GM23338 (cell line): ENCODE data around the gene TBATA. TPM values are rescaled to one million over a fixed set of nuclear protein-coding genes. Genes with fewer than 3 reads are reported as not detected.

Experiments
- ATAC-seq: fragments of 200-7000 bp; cut with Tn5 transposase; 3 replicates; pipeline ENCODE4 v1.9.1; 2020
- DNase-seq: peaks from one replicate; pipeline ENCODE4 v3.0.0-alpha.2; 2015; ENCODE audit warnings: low spot score
- H2AFZ ChIP-seq: fragments of 200-600 bp; sonication (generic); 2 replicates; pipeline ENCODE4 v1.8.0; 2016; ENCODE audit warnings: antibody characterized with exemption, mild to moderate bottlenecking, moderate library complexity
- H3F3A ChIP-seq: fragments of 200-600 bp; sonication (generic); replicated peaks from 2 replicates; pipeline ENCODE4 v1.8.0; 2017; ENCODE audit warnings: antibody characterized with exemption, mixed run types, low read depth
- H3K27ac ChIP-seq: fragments of 200-600 bp; sonication (generic); 2 replicates; pipeline ENCODE4 v1.6.1; 2016; ENCODE audit warnings: low read depth
- H3K27me3 ChIP-seq: fragments of 200-600 bp; sonication (generic); 2 replicates; pipeline ENCODE4 v1.8.0; 2016; ENCODE audit warnings: mild to moderate bottlenecking, mixed run types, moderate library complexity; ENCODE audit not compliant: insufficient read depth
- H3K36me3 ChIP-seq: fragments of 200-600 bp; sonication (generic); 2 replicates; pipeline ENCODE4 v1.8.0; 2016; ENCODE audit warnings: mild to moderate bottlenecking; ENCODE audit not compliant: insufficient read depth
- H3K4me1 ChIP-seq: fragments of 200-600 bp; sonication (generic); 2 replicates; pipeline ENCODE4 v1.8.0; 2016; ENCODE audit warnings: mild to moderate bottlenecking, moderate library complexity; ENCODE audit not compliant: insufficient read depth
- H3K4me2 ChIP-seq: fragments of 200-600 bp; sonication (generic); 2 replicates; pipeline ENCODE4 v1.7.1; 2017; ENCODE audit warnings: mixed run types
- H3K4me3 ChIP-seq: fragments of 200-600 bp; sonication (generic); 2 replicates; pipeline ENCODE4 v1.6.1; 2016; ENCODE audit warnings: mixed run types
- H3K79me2 ChIP-seq: fragments of 200-600 bp; sonication (generic); replicated peaks from 2 replicates; pipeline ENCODE4 v1.8.0; 2017; ENCODE audit warnings: mild to moderate bottlenecking; ENCODE audit not compliant: insufficient read depth
- H3K9me2 ChIP-seq: fragments of 200-600 bp; sonication (generic); 2 replicates; pipeline ENCODE4 v1.8.0; 2017; ENCODE audit not compliant: insufficient read depth
- H4K20me1 ChIP-seq: fragments of 200-600 bp; sonication (generic); replicated peaks from 2 replicates; pipeline ENCODE4 v1.8.0; 2017; ENCODE audit warnings: mild to moderate bottlenecking; ENCODE audit not compliant: insufficient read depth
- H3K27ac Mint-ChIP-seq: 2 replicates; pipeline ENCODE4 v1.8.0; 2020; ENCODE audit warnings: inconsistent platforms, mild to moderate bottlenecking, moderate library complexity, mixed read lengths
- H3K27me3 Mint-ChIP-seq: 3 replicates; pipeline ENCODE4 v1.8.0; 2022; ENCODE audit warnings: low read depth, mild to moderate bottlenecking, moderate library complexity, mixed read lengths, inconsistent platforms; ENCODE audit not compliant: insufficient read depth, poor library complexity
- H3K36me3 Mint-ChIP-seq: 3 replicates; pipeline ENCODE4 v1.8.0; 2021; ENCODE audit warnings: low read depth, mild to moderate bottlenecking, inconsistent platforms, moderate library complexity, mixed read lengths
- H3K4me1 Mint-ChIP-seq: 3 replicates; pipeline ENCODE4 v1.8.0; 2020; ENCODE audit warnings: mild to moderate bottlenecking, inconsistent platforms, mixed read lengths
- H3K4me3 Mint-ChIP-seq: 3 replicates; pipeline ENCODE4 v1.8.0; 2021; ENCODE audit warnings: moderate library complexity, mild to moderate bottlenecking, inconsistent platforms, mixed read lengths
- H3K9me3 Mint-ChIP-seq: 3 replicates; pipeline ENCODE4 v1.8.0; 2020; ENCODE audit warnings: moderate library complexity, mild to moderate bottlenecking, inconsistent platforms, mixed read lengths
- CREB1 ChIP-seq: fragments of 250-450 bp; sonication (Bioruptor Pico); IDR thresholded peaks from 2 replicates; pipeline ENCODE4 v1.5.0; 2020; ENCODE audit warnings: low read depth, mild to moderate bottlenecking, moderate library complexity
- EZH2 ChIP-seq: fragments of 200-600 bp; sonication (generic); IDR thresholded peaks from one replicate; pipeline ENCODE4 v1.8.0; 2017; ENCODE audit warnings: antibody characterized with exemption, mild to moderate bottlenecking, low read depth; ENCODE audit not compliant: unreplicated experiment
- EZH2phosphoT487 ChIP-seq: fragments of 200-600 bp; sonication (generic); IDR thresholded peaks from one replicate; pipeline ENCODE4 v1.8.1; 2018; ENCODE audit warnings: antibody characterized with exemption; ENCODE audit not compliant: unreplicated experiment
- JUNB ChIP-seq: IDR thresholded peaks from one replicate; pipeline ENCODE4 v1.6.1; 2016; ENCODE audit warnings: antibody characterized with exemption; ENCODE audit not compliant: unreplicated experiment
- NANOG ChIP-seq: IDR thresholded peaks from 2 replicates; pipeline ENCODE4 v1.6.1; 2016; ENCODE audit warnings: antibody characterized with exemption, borderline replicate concordance
- POLR2AphosphoS5 ChIP-seq: IDR thresholded peaks from 2 replicates; pipeline ENCODE4 v1.6.1; 2016; ENCODE audit warnings: antibody characterized with exemption, low read depth
- STAT1 ChIP-seq: IDR thresholded peaks from one replicate; pipeline ENCODE4 v1.6.1; 2016; ENCODE audit warnings: antibody characterized with exemption; ENCODE audit not compliant: unreplicated experiment
- ZNF114 ChIP-seq: fragments of 250-450 bp; sonication (Bioruptor Pico); IDR thresholded peaks from 2 replicates; pipeline ENCODE4 v1.5.0; 2020; ENCODE audit warnings: mild to moderate bottlenecking, moderate library complexity
- ZNF331 ChIP-seq: fragments of 250-450 bp; sonication (Bioruptor Pico); IDR thresholded peaks from 2 replicates; pipeline ENCODE4 v1.5.0; 2020; ENCODE audit warnings: low read depth, mild to moderate bottlenecking, moderate library complexity
- polyA plus RNA-seq: library from polyadenylated mRNA; unstranded; fragments of >200 nt; fragmentation: Nextera tagmentation; extraction: Ambion mirVana; gene quantifications from 2 replicates; pipeline ENCODE4 v1.2.1, GENCODE V29; 2016
- total RNA-seq: library from RNA; depleted of rRNA; stranded (reverse); fragments of >200 nt; shearing (Covaris generic); gene quantifications from 2 replicates; pipeline ENCODE4 v1.2.3, GENCODE V29; 2014
- TF ChIP-seq, protein P1 (sequence below): IDR thresholded peaks from one replicate; pipeline ENCODE4 v1.6.1; 2018; ENCODE audit warnings: antibody characterized with exemption; ENCODE audit not compliant: unreplicated experiment
- TF ChIP-seq, protein P2 (sequence below), 2 experiments: fragments of 200-600 bp in 1 of 2; sonication (generic) in 1 of 2; conservative IDR thresholded peaks; 2 replicates each; pipeline versions ENCODE4 v1.5.1 to v1.6.1; 2016 to 2017; ENCODE audit warnings: antibody characterized with exemption in 2 of 2, low read depth in 2 of 2, mild to moderate bottlenecking in 2 of 2, moderate library complexity in 1 of 2
- TF ChIP-seq, protein P3 (sequence below): IDR thresholded peaks from 2 replicates; pipeline ENCODE4 v1.6.1; 2016; ENCODE audit warnings: antibody characterized with exemption
- TF ChIP-seq, protein P4 (sequence below): fragments of 250-450 bp; sonication (Bioruptor Pico); IDR thresholded peaks from 2 replicates; pipeline ENCODE4 v1.5.0; 2020; ENCODE audit warnings: mild to moderate bottlenecking, moderate library complexity

TBATA gene
- total and polyA plus RNA-seq, 2 experiments from 2014 or later, result not detected

- Mint-ChIP-seq H3K4me1 (peaks cover 3% of the 10 kb centered on the region; the same call in 2 of the 3 replicates), H3K27me3 (no peaks in the 10 kb centered on the region), H3K9me3 (peaks cover 2% of the 10 kb centered on the region; the same call in 1 of the 3 replicates), H3K36me3 (peaks cover 3% of the 10 kb centered on the region; the same call in 1 of the 3 replicates), H3K27ac (no peak overlapping the region), H3K4me3 (no peak overlapping the region)
- Histone ChIP-seq H3K27ac (no peak overlapping the region), H2AFZ (no peak overlapping the region), H3K79me2 (no peaks in the 10 kb centered on the region), H4K20me1 (no peaks in the 10 kb centered on the region), H3K4me2 (no peak overlapping the region), H3K4me1 (no peaks in the 10 kb centered on the region), H3K27me3 (no peaks in the 10 kb centered on the region), H3K36me3 (no peaks in the 10 kb centered on the region), H3K4me3 (no peak overlapping the region), H3F3A (no peaks in the 10 kb centered on the region), H3K9me2 (no peaks in the 10 kb centered on the region)
- TF ChIP-seq, protein P1, sequence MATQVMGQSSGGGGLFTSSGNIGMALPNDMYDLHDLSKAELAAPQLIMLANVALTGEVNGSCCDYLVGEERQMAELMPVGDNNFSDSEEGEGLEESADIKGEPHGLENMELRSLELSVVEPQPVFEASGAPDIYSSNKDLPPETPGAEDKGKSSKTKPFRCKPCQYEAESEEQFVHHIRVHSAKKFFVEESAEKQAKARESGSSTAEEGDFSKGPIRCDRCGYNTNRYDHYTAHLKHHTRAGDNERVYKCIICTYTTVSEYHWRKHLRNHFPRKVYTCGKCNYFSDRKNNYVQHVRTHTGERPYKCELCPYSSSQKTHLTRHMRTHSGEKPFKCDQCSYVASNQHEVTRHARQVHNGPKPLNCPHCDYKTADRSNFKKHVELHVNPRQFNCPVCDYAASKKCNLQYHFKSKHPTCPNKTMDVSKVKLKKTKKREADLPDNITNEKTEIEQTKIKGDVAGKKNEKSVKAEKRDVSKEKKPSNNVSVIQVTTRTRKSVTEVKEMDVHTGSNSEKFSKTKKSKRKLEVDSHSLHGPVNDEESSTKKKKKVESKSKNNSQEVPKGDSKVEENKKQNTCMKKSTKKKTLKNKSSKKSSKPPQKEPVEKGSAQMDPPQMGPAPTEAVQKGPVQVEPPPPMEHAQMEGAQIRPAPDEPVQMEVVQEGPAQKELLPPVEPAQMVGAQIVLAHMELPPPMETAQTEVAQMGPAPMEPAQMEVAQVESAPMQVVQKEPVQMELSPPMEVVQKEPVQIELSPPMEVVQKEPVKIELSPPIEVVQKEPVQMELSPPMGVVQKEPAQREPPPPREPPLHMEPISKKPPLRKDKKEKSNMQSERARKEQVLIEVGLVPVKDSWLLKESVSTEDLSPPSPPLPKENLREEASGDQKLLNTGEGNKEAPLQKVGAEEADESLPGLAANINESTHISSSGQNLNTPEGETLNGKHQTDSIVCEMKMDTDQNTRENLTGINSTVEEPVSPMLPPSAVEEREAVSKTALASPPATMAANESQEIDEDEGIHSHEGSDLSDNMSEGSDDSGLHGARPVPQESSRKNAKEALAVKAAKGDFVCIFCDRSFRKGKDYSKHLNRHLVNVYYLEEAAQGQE, result no peak
- TF ChIP-seq NANOG (no peak), STAT1 (no peak), CREB1 (CRISPR knock-in tag) (no peak), EZH2phosphoT487 (no peak), JUNB (no peak), ZNF114 (CRISPR knock-in tag) (no peak), ZNF331 (no peak), POLR2AphosphoS5 (no peak), EZH2 (no peak)
- TF ChIP-seq, protein P2, sequence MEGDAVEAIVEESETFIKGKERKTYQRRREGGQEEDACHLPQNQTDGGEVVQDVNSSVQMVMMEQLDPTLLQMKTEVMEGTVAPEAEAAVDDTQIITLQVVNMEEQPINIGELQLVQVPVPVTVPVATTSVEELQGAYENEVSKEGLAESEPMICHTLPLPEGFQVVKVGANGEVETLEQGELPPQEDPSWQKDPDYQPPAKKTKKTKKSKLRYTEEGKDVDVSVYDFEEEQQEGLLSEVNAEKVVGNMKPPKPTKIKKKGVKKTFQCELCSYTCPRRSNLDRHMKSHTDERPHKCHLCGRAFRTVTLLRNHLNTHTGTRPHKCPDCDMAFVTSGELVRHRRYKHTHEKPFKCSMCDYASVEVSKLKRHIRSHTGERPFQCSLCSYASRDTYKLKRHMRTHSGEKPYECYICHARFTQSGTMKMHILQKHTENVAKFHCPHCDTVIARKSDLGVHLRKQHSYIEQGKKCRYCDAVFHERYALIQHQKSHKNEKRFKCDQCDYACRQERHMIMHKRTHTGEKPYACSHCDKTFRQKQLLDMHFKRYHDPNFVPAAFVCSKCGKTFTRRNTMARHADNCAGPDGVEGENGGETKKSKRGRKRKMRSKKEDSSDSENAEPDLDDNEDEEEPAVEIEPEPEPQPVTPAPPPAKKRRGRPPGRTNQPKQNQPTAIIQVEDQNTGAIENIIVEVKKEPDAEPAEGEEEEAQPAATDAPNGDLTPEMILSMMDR (conservative IDR thresholded peaks at IDR 0.05; ENCODE audit: low read depth in 2 of 2), result no peak
- TF ChIP-seq, protein P3, sequence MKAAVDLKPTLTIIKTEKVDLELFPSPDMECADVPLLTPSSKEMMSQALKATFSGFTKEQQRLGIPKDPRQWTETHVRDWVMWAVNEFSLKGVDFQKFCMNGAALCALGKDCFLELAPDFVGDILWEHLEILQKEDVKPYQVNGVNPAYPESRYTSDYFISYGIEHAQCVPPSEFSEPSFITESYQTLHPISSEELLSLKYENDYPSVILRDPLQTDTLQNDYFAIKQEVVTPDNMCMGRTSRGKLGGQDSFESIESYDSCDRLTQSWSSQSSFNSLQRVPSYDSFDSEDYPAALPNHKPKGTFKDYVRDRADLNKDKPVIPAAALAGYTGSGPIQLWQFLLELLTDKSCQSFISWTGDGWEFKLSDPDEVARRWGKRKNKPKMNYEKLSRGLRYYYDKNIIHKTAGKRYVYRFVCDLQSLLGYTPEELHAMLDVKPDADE, result no peak
- TF ChIP-seq, protein P4, sequence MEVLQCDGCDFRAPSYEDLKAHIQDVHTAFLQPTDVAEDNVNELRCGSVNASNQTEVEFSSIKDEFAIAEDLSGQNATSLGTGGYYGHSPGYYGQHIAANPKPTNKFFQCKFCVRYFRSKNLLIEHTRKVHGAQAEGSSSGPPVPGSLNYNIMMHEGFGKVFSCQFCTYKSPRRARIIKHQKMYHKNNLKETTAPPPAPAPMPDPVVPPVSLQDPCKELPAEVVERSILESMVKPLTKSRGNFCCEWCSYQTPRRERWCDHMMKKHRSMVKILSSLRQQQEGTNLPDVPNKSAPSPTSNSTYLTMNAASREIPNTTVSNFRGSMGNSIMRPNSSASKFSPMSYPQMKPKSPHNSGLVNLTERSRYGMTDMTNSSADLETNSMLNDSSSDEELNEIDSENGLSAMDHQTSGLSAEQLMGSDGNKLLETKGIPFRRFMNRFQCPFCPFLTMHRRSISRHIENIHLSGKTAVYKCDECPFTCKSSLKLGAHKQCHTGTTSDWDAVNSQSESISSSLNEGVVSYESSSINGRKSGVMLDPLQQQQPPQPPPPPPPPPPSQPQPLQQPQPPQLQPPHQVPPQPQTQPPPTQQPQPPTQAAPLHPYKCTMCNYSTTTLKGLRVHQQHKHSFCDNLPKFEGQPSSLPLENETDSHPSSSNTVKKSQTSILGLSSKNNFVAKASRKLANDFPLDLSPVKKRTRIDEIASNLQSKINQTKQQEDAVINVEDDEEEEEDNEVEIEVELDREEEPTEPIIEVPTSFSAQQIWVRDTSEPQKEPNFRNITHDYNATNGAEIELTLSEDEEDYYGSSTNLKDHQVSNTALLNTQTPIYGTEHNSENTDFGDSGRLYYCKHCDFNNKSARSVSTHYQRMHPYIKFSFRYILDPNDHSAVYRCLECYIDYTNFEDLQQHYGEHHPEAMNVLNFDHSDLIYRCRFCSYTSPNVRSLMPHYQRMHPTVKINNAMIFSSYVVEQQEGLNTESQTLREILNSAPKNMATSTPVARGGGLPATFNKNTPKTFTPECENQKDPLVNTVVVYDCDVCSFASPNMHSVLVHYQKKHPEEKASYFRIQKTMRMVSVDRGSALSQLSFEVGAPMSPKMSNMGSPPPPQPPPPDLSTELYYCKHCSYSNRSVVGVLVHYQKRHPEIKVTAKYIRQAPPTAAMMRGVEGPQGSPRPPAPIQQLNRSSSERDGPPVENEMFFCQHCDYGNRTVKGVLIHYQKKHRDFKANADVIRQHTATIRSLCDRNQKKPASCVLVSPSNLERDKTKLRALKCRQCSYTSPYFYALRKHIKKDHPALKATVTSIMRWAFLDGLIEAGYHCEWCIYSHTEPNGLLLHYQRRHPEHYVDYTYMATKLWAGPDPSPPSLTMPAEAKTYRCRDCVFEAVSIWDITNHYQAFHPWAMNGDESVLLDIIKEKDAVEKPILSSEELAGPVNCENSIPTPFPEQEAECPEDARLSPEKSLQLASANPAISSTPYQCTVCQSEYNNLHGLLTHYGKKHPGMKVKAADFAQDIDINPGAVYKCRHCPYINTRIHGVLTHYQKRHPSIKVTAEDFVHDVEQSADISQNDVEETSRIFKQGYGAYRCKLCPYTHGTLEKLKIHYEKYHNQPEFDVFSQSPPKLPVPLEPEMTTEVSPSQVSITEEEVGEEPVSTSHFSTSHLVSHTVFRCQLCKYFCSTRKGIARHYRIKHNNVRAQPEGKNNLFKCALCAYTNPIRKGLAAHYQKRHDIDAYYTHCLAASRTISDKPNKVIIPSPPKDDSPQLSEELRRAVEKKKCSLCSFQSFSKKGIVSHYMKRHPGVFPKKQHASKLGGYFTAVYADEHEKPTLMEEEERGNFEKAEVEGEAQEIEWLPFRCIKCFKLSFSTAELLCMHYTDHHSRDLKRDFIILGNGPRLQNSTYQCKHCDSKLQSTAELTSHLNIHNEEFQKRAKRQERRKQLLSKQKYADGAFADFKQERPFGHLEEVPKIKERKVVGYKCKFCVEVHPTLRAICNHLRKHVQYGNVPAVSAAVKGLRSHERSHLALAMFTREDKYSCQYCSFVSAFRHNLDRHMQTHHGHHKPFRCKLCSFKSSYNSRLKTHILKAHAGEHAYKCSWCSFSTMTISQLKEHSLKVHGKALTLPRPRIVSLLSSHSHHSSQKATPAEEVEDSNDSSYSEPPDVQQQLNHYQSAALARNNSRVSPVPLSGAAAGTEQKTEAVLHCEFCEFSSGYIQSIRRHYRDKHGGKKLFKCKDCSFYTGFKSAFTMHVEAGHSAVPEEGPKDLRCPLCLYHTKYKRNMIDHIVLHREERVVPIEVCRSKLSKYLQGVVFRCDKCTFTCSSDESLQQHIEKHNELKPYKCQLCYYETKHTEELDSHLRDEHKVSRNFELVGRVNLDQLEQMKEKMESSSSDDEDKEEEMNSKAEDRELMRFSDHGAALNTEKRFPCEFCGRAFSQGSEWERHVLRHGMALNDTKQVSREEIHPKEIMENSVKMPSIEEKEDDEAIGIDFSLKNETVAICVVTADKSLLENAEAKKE (CRISPR knock-in tag), result no peak
- ATAC-seq (no peak), DNase-seq (no peak)
These were observed 62.3 kb downstream of the TBATA start for GRCh38 chr10:70722820-70723424.
